ENCODE measurements around the gene TMEM92.

TMEM92 gene

GRCh38 chr17:50279181-50279526 is 4.9 kb downstream of the TMEM92 start:
- TF ChIP-seq SIN3A (IDR thresholded peaks at IDR 0.05; ENCODE audit: borderline replicate concordance, insufficient read depth, low read length) = no peak

GRCh38 chr17:50279639-50280038 is 5.4 kb downstream of the TMEM92 start:
- TF ChIP-seq FOXP2 (optimal IDR thresholded peaks at IDR 0.05; ENCODE audit: borderline replicate concordance, extremely low read depth, extremely low read length, insufficient read depth) = no peak
- TF ChIP-seq, protein P1, sequence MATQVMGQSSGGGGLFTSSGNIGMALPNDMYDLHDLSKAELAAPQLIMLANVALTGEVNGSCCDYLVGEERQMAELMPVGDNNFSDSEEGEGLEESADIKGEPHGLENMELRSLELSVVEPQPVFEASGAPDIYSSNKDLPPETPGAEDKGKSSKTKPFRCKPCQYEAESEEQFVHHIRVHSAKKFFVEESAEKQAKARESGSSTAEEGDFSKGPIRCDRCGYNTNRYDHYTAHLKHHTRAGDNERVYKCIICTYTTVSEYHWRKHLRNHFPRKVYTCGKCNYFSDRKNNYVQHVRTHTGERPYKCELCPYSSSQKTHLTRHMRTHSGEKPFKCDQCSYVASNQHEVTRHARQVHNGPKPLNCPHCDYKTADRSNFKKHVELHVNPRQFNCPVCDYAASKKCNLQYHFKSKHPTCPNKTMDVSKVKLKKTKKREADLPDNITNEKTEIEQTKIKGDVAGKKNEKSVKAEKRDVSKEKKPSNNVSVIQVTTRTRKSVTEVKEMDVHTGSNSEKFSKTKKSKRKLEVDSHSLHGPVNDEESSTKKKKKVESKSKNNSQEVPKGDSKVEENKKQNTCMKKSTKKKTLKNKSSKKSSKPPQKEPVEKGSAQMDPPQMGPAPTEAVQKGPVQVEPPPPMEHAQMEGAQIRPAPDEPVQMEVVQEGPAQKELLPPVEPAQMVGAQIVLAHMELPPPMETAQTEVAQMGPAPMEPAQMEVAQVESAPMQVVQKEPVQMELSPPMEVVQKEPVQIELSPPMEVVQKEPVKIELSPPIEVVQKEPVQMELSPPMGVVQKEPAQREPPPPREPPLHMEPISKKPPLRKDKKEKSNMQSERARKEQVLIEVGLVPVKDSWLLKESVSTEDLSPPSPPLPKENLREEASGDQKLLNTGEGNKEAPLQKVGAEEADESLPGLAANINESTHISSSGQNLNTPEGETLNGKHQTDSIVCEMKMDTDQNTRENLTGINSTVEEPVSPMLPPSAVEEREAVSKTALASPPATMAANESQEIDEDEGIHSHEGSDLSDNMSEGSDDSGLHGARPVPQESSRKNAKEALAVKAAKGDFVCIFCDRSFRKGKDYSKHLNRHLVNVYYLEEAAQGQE (IDR thresholded peaks at IDR 0.05; ENCODE audit: insufficient read depth in 1 of 2, low read depth in 2 of 2, low read length in 2 of 2) = no peak
- no peak for TF ChIP-seq TAF1 (IDR thresholded peaks at IDR 0.05; ENCODE audit: borderline replicate concordance, insufficient read depth, low read length)
- TF ChIP-seq POLR2AphosphoS5 (IDR thresholded peaks at IDR 0.05; ENCODE audit: low read depth, low read length) = no peak
- TF ChIP-seq SIN3A (IDR thresholded peaks at IDR 0.05; ENCODE audit: borderline replicate concordance, insufficient read depth, low read length) = no peak

DNA sequence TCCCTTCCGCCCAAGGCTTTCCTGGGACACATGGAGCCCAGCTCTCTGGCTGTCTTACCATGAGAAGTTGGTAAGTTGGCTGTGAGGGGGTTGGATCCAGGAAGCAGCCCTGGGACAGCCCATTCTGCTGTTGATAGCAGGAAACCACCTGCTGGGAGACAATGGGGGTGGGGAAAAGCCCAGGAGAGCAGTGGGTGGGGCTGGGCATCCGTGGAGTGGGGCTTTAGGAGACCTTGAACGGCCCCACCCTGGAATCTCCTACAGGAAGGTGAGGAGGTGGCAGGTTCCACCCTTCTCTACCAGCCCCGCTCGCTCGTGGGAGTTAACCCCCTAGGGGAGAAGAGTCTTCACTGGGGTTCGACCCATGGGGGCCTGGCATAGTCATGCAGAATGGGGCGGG is 5.8 kb downstream of the TMEM92 start:
- TF ChIP-seq, protein P1 (IDR thresholded peaks at IDR 0.05; ENCODE audit: insufficient read depth in 1 of 2, low read depth in 2 of 2, low read length in 2 of 2) = no peak
- no peak for TF ChIP-seq FOXP2 (optimal IDR thresholded peaks at IDR 0.05; ENCODE audit: borderline replicate concordance, extremely low read depth, extremely low read length, insufficient read depth)
- no peak for TF ChIP-seq POLR2AphosphoS5 (IDR thresholded peaks at IDR 0.05; ENCODE audit: low read depth, low read length)
- no peak for TF ChIP-seq TAF1 (IDR thresholded peaks at IDR 0.05; ENCODE audit: borderline replicate concordance, insufficient read depth, low read length)
- TF ChIP-seq SIN3A (IDR thresholded peaks at IDR 0.05; ENCODE audit: borderline replicate concordance, insufficient read depth, low read length) = no peak

DNA sequence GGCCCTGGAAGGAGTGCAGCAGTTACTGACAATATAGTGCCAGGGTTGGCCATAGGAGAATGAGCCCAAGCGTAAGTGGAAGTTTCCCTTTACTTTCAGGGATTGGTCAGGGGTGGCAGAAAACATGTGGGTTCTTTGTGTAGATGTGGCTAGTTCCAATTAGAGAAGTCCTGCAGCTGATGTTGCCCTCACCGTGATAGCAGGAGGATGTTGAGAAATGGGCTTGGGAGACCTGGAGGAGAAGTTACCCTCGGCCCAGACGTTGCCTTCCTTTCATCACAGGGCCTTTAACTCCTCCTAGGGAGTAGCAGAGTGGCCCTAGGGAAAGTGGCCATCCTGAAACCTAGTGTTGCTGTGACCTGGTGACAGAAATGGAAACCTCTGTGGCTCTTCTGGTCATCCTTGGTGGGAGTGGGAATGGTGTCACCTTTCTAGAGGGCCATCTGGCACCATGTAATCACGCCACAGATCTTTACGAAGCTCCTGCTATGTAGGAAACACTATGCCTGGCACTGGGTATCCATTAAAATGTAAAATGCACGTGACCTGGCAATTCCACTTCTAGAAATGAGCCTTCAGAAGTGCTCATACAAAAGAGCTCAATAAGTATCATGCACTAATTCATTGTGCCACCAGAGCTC is 6.7 kb downstream of the TMEM92 start:
- no peak for TF ChIP-seq FOXP2 (optimal IDR thresholded peaks at IDR 0.05; ENCODE audit: borderline replicate concordance, extremely low read depth, extremely low read length, insufficient read depth)
- TF ChIP-seq TAF1 (IDR thresholded peaks at IDR 0.05; ENCODE audit: borderline replicate concordance, insufficient read depth, low read length) = no peak
- no peak for TF ChIP-seq POLR2AphosphoS5 (IDR thresholded peaks at IDR 0.05; ENCODE audit: low read depth, low read length)
- no peak for TF ChIP-seq SIN3A (IDR thresholded peaks at IDR 0.05; ENCODE audit: borderline replicate concordance, insufficient read depth, low read length)
- TF ChIP-seq, protein P1 (IDR thresholded peaks at IDR 0.05; ENCODE audit: insufficient read depth in 1 of 2, low read depth in 2 of 2, low read length in 2 of 2) = no peak

DNA sequence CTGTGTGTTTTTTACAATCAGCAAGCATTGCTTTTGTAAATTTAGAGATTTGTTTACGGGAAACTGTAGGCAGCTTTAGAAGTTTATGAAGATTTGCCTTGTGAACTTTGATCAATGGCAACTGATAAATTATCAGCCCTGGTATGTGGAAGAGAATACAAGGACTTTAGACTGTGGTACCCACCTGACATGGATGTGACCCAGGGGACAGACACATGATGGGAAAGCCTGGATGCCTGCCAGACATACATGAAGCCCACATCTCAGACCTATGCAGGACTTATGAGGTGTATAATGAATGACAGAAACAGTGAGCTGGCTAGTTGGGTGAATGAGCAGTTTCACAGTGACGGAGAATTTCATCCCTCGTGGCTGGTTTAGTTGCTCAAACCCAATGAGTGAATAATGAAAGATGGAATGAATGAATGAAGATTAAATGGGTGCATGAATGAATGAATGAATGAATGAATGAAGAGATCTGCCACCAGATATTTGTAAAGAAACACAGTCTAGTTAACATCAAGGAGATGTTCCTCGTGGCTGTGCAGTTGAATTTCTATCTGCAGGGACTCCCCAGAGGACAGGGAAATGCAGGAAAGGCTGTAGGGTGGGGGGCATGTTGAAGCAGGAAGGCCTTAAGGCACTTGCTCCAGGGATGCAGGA is 7.6 kb downstream of the TMEM92 start:
- no peak for TF ChIP-seq TAF1 (IDR thresholded peaks at IDR 0.05; ENCODE audit: borderline replicate concordance, insufficient read depth, low read length)
- no peak for TF ChIP-seq SIN3A (IDR thresholded peaks at IDR 0.05; ENCODE audit: borderline replicate concordance, insufficient read depth, low read length)
- TF ChIP-seq POLR2AphosphoS5 (IDR thresholded peaks at IDR 0.05; ENCODE audit: low read depth, low read length) = no peak
- TF ChIP-seq, protein P1 (IDR thresholded peaks at IDR 0.05; ENCODE audit: insufficient read depth in 1 of 2, low read depth in 2 of 2, low read length in 2 of 2) = no peak
- TF ChIP-seq FOXP2 (optimal IDR thresholded peaks at IDR 0.05; ENCODE audit: borderline replicate concordance, extremely low read depth, extremely low read length, insufficient read depth) = no peak
